Stimulated activated CD4-positive, alpha-beta T cell treated with anti-CD3 and anti-CD28 coated beads, Interleukin-4, amount 100 ng/mL, for 48 hours (primary cell): Measurements from ENCODE around the gene ADAMTSL2.

Source experiments
- DNase-seq, 2 donors: peaks; one replicate each; pipeline ENCODE4 v3.0.0-alpha.2; 2020; ENCODE audit warnings: low read depth in 2 of 2

ADAMTSL2 gene

GRCh38 chr9:133535306-133535877, 888 bp downstream of the ADAMTSL2 start:
- DNase-seq = no peak

GRCh38 chr9:133536080-133536479, 1.6 kb downstream of the ADAMTSL2 start:
- no peak for DNase-seq

GRCh38 chr9:133536536-133536935, 2.0 kb downstream of the ADAMTSL2 start:
- no peak for DNase-seq

- DNase-seq = no peak
These were observed 2.8 kb downstream of the ADAMTSL2 start for GRCh38 chr9:133537257-133537656.

GRCh38 chr9:133538176-133538575, 3.7 kb downstream of the ADAMTSL2 start:
- no peak for DNase-seq

- no peak for DNase-seq
These were observed 4.6 kb downstream of the ADAMTSL2 start for GRCh38 chr9:133538851-133539833.

GRCh38 chr9:133539991-133540697, 5.6 kb downstream of the ADAMTSL2 start:
- no peak for DNase-seq

GRCh38 chr9:133540698-133541025, 6.2 kb downstream of the ADAMTSL2 start:
- no peak for DNase-seq

GRCh38 chr9:133542002-133542401, 7.5 kb downstream of the ADAMTSL2 start:
- no peak for DNase-seq

GRCh38 chr9:133543772-133544467, 9.4 kb downstream of the ADAMTSL2 start:
- DNase-seq = no peak

GRCh38 chr9:133545494-133546286, 11.2 kb downstream of the ADAMTSL2 start:
- no peak for DNase-seq

GRCh38 chr9:133546287-133546680, 11.8 kb downstream of the ADAMTSL2 start:
- no peak for DNase-seq

- DNase-seq = no peak
These were observed 12.6 kb downstream of the ADAMTSL2 start for GRCh38 chr9:133547116-133547515.

- no peak for DNase-seq
These were observed 16.9 kb downstream of the ADAMTSL2 start for GRCh38 chr9:133551446-133551845.

GRCh38 chr9:133552236-133552635, 17.7 kb downstream of the ADAMTSL2 start:
- no peak for DNase-seq

GRCh38 chr9:133553123-133553522, 18.6 kb downstream of the ADAMTSL2 start:
- DNase-seq = no peak

- DNase-seq = no peak
These were observed 19.6 kb downstream of the ADAMTSL2 start for GRCh38 chr9:133553973-133554713.

- no peak for DNase-seq
These were observed 20.2 kb downstream of the ADAMTSL2 start for GRCh38 chr9:133554729-133555128.

- no peak for DNase-seq
These were observed 21.9 kb downstream of the ADAMTSL2 start for GRCh38 chr9:133556354-133556753.

GRCh38 chr9:133557581-133557980, 23.1 kb downstream of the ADAMTSL2 start:
- DNase-seq = no peak
